GM20000 (cell line): ENCODE measurements around the gene CD247.

Experiments used
- DNase-seq: peaks from one replicate; pipeline ENCODE4 v3.0.0; 2012; ENCODE audit warnings: low spot score
- TF ChIP-seq, protein P1 (sequence below): IDR thresholded peaks from 2 replicates; pipeline ENCODE4 v1.5.1; 2012; ENCODE audit warnings: mild to moderate bottlenecking, control low read depth; ENCODE audit errors: extremely low read depth, missing control alignments

The CD247 gene

DNA sequence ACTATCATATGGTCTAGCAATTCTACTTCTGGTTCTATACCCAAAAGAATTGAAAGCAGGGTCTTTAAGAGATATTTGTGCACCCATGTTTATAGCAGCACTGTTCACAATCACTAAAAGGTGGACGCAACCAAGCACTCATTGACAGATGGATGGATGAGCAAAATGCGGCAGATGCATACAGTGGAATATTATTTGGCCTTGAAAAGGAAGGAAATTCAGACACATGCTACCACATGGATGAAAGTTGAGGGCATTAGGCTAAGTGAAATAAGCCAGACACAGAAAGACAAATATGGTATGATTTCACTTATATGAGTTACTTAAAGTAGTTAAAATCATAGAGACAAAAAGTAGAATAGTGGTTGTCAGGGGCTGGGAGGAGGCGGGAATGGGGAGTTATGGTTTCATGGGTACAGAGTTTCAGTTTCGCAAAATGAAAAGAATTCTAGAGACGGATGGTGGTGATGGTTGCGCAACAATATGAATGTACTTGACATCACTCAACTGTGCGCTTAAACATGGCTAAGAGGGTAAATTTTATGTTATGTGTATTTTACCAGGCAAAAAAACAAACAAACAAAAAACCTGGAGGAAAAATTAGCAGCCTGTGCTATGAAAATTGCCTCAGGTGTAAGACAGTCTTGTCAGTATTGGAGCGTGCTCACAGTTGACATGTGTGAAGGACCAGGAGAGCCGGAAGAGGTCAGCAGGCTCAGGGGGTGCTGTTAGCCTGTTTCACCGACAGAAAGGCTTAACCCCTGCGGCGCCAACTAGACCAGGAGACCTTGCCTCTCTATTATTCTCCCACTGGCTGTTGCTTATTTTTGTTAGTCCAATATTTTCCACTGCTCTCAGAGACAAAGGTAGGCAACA is 26.5 kb downstream of the CD247 start:
- TF ChIP-seq, protein P1, sequence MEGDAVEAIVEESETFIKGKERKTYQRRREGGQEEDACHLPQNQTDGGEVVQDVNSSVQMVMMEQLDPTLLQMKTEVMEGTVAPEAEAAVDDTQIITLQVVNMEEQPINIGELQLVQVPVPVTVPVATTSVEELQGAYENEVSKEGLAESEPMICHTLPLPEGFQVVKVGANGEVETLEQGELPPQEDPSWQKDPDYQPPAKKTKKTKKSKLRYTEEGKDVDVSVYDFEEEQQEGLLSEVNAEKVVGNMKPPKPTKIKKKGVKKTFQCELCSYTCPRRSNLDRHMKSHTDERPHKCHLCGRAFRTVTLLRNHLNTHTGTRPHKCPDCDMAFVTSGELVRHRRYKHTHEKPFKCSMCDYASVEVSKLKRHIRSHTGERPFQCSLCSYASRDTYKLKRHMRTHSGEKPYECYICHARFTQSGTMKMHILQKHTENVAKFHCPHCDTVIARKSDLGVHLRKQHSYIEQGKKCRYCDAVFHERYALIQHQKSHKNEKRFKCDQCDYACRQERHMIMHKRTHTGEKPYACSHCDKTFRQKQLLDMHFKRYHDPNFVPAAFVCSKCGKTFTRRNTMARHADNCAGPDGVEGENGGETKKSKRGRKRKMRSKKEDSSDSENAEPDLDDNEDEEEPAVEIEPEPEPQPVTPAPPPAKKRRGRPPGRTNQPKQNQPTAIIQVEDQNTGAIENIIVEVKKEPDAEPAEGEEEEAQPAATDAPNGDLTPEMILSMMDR = no peak
- DNase-seq = no peak

DNA sequence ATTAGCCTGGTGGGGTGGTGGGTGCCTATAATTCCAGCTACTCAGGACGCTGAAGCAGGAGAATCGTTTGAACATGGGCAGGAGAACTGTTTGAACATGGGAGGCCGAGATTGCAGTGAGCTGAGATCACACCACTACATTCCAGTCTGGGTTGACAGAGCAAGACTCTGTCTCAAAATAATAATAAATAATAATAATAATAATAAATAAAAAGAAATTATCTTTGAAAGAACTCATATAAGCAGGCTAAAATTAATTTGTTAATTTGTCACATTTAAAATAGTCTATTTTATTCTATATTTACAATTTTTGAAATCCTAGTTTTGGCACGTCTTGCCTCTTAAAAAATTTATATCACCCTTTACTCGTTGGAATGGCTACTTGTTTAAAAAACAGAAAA is 27.6 kb downstream of the CD247 start:
- TF ChIP-seq, protein P1 = no peak
- no peak for DNase-seq

DNA sequence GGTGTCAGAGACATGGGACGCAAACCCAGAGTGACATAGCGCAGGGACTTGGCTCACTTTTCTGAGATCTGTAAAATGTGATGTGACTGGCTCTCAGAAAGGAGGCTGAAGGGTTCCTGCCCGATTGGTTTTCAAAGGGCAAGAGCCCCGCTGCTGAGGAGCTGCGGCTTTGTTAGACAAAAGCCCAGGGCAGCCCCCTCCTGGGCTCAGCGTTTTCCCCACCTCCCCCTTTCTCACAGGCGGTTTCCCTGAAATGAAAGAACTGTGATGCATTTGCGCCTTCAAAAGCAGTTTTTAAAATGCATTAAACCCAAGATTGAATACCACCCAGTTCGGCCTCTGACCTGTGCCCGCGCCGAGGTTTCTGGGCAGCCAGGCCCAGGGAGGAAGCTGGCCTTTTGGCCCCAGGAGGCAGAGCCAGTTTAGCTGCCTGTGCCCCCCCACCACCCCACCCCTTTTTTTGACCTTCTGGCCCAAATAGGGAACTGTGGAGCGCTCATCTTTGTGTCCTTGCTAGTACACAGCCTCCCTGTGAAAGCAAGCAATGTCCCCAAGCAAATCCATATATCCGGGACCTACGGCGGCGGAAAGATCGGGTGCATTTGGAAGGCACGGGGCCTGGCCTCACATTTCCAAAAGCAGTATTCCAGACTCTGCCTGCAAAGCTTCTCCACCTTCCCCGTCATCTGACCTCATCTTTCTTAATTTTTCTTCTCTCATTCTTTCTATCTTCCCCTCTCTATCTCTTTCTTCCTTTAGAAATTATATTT is 28.6 kb downstream of the CD247 start:
- TF ChIP-seq, protein P1 = no peak
- DNase-seq = no peak

DNA sequence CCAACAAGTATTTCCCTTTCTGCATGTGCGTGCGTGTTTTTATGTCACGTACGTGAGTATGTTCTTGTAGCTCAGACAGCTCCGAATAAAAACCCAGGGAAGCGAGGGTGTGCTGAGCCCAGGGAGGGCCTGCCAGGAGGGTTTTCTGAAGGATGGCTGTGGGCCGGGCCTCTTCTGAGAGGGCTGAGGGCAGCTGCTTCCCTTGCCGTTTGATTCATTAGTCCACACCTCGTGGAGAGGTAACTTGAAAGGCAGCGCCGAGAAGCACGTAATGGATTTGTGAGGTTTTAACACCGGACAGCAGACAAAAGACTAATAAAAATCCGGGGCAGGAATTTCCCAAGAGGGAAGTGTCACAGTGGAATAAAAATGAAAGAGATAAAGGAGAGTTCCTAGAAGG is 29.5 kb downstream of the CD247 start:
- TF ChIP-seq, protein P1 = no peak
- DNase-seq = no peak

DNA sequence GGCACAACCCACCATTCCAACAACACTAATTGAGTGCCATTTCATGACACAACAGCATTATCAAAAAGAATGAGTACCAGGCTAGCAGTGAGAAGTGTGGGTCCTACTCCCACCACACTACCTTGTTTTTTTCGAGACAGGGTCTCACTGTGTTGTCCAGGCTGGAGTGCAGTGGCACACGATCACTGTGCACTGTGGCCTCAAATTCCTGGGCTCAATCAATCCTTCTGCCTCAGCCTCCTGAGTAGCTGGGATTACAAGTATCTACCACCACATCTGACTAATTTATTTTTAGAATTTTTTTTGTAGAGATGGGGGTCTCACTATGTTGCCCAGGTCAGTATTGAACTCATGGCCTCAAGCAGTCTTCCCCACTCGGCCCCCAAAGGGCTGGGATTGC is 30.7 kb downstream of the CD247 start:
- DNase-seq = no peak
- TF ChIP-seq, protein P1 = no peak

DNA sequence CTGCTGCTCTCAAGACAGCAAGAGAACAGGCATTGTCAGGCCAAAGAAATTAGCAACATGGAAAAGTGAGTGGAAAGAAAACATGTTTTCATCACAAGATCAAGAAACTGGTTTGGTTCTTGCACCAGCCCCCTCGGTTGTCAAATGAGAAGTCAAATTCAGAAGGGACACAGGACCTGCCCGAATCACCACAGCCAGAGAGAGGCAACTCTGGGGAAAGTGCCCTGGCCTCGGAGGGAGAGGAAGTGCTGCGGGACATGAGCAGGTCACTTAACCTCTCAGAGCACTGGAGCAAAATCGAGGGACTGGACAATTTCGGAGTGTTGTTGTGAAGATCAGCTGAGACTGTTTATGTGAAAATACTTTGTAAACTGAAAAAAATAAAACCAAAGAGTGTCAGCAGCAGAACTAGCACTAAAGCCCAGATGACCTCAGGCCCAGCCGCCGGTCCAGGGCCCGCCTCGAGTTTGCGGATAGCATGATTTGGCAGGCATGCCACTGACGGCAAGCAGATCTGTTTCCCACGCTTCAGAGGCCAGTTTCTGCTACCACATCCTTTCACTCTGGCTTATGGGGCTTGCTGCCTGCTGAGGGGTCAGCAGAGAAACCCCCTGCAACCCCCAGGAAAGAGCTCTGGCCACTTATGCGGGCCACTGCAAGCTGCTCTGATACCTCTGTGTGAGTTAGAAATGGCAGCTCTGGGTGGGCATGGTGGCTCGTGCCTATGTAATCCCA is 32.1 kb downstream of the CD247 start:
- no peak for DNase-seq
- TF ChIP-seq, protein P1 = no peak
